GM18498 (cell line): ENCODE measurements around the gene PKNOX1.
"Not testable (repeated sequence)": the region's sequence is repeated elsewhere in the genome, so short reads cannot be mapped to it uniquely, and the experiment has no call there.

Experiments
- ATAC-seq: cut with Tn5 transposase; IDR thresholded peaks from one replicate; pipeline ENCODE4 v1.9.1; 2021; ENCODE audit warnings: mild to moderate bottlenecking, moderate library complexity; ENCODE audit not compliant: unreplicated experiment

The PKNOX1 gene

DNA sequence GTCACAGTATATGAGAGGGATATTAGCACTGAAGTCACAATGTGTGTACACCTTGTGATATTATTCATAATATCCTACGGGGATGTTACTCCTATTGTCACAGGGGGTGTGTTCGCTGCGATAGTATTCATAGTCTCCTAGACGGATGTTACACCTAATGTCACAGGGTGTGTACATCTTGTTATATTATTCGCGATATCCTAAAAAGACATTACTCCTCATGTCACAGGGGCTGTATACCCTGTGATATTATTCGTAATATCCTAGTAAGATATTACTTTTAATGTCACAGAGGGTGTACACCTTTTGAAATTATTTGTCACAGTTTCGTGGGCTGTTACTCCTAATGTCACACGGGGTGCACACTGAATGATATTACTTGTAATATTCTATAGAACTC lies 23.2 kb upstream of the PKNOX1 start:
- ATAC-seq: not testable (repeated sequence)

DNA sequence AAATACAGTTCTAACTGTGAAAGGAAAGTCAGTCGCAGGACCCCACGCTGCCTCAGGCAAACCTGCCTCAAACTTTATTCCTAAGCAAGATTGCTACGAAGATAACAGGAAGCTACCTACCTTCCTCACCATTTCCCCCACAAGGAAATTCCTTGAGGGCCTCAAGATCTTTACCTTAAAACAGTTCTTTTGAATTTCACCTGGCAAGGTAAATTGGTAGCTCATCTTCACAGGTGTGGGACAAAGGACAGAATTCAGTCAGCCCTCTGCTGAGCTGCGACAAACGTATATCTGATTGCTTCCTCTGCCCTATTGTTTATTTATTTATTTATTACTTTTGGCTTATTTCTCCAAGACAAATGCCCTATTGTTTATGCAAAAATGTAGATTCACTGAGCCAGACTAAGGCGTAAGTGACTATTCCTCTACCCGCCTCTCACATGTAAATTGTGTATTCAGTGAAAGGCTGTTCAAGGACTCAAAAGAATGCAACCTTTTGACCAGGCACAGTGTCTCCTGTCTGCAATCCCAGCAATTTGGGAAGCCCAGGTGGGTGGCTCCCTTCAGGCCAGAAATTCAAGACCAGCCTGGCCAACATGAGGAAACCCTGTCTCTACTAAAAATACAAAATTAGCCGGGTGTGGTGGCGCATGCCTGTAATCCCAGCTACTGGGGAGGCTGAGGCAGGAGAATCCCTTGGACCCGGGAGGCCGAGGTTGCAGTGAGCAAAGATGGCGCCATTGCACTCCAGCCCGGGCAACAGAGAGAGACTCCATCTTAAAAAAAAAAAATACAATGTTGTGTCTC lies 17.3 kb upstream of the PKNOX1 start:
- ATAC-seq: peak; percentile 95

DNA sequence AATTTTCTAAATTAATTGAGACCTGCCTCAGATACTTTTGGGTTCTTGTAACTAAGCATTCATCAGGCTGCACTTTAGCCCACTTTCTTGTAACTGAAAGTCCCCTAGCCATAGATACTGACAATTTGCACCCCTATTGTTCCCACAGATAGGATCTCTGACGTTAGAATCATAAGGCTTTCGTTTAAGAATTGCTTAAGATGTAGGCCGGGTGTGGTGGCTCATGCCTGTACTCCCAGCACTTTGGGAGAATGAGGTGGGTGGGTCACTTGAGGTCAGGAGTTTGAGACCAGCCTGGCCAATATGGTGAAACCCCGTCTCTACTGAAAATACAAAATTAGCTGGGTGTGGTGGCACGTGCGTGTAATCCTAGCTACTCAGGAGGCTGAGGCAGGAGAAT lies 16.2 kb upstream of the PKNOX1 start:
- not testable (repeated sequence) for ATAC-seq

DNA sequence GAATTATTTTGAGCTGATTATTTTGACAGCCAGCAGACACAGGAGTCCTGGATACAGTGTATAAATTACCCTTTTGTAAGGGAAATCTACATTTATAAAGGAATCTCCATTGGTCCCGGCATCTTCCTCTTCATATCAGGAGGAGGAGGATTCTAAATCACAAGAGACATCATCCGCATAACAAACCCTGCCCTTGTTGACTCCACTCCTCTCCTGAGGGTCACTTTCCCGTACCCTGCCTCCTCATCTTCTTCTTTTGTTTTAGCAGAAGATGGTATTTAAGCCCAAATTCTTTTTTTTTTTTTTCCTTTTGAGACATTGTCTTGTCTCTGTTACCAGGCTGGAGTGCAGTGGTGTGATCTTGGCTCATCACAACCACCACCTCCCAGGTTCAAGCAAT lies 14.6 kb upstream of the PKNOX1 start:
- no peak for ATAC-seq

DNA sequence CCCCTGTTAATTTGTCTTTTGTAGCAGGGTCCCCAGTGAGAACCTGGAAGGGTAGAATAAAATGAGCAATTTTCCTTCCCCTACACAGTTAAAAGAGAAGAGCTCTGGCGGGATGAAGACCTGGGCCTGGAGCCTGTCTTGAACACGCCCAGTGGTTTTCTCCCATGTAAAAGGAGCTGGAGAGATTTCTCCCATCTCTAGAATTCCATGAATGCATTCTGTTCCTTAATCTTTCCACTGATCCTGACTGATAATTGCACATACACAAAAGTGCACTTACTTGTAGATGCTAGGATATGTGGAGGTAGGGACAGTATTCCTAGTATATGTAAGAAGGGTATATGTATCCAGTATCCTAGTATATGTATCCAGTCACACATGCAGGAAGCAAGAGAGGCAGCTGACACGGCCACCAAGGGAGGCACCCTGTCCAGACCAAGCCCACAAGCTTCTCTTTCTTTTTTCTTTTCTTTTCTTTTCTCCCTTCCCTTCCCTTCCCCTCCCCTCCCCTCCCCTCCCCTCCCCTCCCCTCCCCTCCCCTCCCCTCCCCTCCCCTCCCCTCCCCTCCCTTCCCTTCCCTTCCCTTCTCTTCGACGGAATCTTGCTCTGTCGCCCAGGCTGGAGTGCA lies 11.9 kb upstream of the PKNOX1 start:
- ATAC-seq: no peak

DNA sequence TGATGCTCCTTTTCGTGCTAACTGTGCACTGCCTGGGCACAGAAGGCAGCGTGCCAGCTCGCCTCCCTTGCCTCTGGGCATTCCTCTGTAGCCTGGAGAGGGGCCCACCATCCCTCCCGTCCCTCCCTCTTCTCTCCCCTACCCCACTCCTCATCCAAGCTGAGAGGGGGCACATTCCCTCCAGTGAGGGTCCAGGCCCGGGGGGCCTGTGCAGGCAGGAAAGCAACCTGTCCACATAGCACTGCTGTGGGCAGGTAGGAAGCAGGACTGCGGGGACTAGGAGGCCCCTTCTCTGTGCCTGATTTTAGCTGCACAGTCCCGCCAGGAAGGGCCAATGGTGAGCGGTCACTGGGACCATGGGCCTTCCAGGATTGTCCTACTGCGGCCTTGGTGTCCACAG lies 10.3 kb upstream of the PKNOX1 start:
- ATAC-seq: no peak

DNA sequence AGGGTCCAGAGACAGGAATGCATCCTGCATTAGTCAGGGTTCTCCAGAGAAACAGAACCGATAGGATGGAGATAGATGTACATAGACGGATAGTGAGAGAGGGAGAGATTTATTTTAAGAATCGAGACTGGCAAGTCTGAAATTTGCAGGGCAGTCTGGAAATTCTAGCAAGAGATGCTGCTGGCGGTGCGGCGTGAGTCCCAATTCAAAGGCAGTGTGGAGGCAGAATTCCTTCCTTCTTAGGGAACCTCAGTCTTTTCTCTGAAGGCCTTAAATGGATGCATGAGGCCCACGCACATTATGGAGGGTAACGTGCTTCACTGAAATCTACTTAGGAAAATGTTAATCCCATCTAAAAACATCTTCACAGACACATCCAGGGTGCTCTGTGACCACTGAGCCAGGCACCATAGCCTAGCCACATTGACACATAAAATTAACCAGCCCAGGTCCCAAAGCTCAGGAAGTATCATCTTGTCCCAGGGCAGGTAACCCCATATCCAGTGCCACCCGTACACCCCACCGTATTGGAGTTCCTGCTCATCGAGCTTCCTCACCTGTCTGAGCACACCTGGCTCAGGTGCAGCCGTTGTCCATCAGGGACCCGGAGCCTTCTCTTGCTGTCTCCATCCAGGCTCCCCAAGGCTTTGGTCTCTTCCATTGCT lies 9.7 kb upstream of the PKNOX1 start:
- no peak for ATAC-seq

DNA sequence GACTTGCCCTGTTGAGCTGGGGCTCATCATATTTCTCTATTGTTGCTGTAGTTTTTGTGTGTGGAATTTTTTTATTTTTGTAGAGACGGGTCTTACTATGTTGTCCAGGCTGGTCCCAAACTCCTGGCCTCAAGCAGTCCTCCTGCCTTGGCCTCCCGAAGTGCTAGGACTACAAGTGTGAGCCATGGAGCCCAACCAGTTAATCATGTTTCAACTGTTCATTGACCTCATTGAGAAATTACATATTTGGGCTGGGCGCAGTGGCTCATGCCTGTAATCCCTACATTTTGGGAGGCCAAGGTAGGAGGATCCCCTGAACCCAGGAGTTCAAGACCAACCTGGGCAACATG lies 9.2 kb upstream of the PKNOX1 start:
- no peak for ATAC-seq

DNA sequence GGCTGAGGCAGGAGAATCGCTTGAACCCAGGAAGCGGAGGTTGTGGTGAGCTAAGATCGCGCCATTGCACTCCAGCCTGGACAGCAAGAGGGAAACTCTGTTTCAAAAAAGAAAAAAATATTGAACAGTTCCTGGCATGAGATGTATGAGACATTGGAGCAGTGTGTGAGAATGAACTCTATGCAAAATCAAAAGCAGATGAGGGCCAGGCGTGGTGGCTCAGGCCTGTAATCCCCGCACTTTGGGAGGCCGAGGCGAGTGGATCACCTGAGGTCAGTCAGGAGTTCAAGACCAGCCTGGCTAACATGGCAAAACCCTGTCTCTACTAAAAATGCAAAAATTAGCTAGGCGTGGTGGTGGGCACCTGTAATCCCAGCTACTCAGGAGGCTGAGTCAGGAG lies 6.7 kb upstream of the PKNOX1 start:
- not testable (repeated sequence) for ATAC-seq

DNA sequence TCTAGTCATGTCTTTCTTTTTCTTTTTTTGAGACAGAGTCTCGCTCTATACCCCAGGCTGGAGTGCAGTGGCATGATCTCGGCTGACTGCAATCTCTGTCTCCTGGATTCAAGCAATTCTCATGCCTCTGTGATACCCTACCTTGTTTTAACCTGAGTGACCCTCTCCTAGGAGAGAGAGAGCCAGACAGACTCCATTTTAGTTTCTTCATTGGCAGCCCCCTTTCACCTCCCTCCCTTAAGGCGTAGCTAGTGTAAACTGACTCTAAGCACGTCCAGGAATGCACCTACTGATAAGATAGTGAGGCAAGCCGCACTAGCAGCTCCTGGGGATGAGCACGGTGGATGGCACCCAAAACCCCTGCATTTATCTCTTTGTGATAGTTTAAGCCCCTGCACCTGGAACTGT lies 5.2 kb upstream of the PKNOX1 start:
- no peak for ATAC-seq

DNA sequence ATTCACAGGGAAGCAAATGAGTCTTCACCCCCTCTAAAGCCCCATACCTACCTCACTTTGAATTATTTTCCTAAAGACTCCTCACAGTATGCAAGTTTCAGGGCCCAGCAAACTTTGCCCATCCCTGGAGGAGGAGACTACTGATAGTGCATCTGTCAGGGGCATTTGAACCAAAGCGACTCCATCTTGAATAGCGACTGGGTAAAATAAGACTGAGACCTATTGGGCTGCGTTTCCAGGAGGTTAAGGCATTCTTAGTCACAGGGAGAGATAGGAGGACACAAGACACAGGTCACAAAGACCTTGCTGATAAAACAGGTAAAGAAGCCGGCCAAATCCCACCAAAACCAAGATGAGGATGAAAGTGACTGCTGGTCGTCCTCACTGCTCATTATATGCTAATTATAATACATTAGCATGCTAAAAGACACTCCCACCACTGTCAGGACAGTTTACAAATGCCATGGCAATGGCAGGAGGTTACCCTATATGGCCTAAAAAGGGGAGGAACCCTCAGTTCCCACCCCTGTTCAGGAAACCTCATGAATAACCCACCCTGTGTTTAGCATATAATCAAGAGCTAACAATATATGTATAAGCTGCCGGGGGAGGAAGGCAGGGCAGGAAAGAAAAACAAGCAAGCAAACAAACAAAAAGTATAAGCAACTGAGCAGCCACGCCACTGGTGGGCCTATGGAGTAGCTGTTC lies 3.3 kb upstream of the PKNOX1 start:
- no peak for ATAC-seq

DNA sequence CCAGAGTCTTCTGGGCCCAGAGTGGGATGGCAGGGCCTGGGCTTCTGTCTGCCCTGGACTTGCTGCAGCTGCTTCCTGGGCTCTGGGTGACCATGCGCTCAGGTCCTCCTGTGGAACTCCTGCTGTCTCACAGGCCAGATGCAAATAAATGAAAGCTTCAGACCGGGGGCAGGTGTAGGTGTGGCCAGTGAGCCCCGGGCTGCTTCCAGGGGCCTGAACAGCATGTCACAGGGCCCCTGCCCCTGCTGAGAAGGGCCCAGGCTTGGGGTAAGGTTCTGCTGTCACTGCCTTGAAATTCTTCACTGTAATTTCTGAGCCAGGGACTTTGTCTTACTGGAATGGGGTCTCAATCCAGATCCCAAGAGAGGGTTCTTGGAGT lies 2.5 kb upstream of the PKNOX1 start:
- no peak for ATAC-seq

DNA sequence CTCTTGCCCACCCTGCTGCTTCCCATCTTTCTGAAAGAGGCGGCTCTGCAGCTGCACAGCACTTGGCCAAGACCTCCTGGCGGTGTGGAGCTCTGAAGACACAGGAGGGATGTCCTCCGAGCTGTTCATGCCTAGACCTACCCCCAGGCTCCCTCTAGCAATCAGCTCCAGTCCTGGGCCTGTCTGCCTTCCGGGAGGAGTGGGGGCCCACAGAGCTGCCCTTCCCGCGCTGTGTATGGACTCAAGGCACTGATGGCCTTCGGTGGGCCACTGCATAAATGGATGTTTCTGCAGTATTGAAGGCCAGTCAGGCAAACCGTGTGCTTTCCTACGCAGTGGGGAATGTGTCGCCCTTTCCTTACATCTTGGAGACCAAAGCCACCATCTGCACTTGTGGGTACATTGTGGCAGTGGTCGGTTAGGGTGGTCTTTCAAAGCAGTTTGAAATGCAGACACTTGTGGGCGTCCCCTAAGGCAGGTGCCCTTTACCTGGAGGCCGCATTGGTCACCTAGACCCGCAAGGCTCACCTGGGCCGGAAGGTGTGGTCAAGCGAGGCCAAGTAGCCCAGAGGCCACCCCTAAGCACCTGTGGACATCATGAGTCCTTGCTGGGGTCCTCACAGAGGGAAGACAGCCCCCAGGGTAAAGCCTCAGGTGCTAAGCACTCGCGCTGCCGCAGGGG lies 912 bp upstream of the PKNOX1 start:
- ATAC-seq: no peak

DNA sequence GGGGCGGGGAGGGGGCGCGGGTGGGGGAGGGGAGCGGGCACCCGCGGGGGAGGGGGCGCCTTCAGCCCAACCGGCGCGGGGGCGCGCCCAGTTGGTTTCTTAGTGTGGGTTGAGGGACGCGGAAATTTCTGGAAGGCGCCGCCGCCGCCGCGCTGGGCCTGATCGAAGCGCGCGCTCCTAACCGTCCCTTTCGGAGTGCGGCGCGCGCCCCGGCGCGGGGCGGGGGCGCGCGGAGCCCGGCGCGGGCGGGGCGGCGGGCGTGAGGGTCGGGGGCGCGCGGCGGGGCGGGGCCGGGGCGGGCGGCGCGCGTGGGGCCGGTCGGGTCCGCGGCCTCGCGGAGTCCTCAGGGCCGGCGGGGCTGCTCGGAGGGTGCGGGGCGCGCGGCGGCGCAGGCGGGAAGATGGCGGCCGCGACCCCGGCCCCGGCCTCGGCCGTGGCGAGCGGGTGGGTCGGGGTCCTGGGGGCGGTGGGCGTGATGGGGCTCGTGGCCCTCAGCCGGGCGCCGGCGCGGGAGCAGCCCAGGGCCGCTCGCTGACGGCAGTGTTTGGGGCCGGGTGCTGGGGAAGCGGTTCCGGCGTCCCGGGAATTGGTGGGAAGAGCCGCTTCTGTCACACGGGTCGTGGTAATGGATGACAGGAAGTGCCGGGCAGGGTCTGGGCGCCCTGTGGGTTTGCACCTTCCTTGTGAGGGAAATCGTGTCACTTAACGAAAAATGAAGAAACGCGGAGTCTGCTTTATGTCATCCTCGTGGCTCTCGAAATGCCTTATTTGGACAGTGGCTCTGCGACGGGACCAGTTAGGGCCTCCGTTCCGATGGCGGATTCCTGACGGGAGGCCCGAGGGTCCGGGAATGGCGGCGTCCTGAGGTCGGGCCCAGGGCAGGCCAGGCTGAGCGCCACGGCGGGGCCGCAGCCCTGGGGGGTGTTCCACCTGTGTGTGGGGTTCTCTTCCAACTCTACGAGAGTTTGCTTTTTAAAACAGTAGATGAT lies 764 bp downstream of the PKNOX1 start:
- ATAC-seq: peak; percentile 36

DNA sequence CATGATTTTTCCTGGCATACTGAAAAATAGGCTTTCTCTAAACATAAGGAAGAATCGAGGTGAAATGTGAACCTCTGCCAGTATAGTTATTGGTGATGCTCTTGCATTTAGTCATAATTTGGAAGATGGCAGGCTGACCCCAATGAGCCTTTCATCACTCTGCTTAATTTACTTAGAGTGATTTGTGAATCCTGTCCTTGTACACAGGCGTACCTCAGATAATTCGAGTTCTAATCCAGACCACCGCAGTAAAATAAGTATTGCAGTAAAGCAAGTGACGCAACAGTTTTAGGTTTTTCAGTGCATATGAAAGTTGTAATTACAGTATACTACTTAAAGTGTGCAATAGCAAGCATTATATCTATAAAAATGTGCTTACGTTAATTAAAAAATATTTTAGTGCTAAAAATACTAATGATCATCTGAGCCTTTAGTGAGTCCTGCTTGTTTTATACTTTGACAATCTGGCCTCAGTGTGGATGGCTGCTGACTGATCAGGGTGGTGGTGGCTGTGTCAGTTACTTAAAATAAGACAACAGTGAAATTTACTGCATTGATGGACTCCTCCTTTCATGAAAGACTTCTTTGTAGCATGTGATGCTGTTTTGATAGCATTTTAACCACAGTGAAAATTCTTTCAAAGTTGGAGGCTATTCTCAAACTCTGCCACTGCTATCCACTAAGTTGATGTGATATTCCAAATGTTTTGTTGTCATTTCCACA lies 1.7 kb downstream of the PKNOX1 start:
- no peak for ATAC-seq

DNA sequence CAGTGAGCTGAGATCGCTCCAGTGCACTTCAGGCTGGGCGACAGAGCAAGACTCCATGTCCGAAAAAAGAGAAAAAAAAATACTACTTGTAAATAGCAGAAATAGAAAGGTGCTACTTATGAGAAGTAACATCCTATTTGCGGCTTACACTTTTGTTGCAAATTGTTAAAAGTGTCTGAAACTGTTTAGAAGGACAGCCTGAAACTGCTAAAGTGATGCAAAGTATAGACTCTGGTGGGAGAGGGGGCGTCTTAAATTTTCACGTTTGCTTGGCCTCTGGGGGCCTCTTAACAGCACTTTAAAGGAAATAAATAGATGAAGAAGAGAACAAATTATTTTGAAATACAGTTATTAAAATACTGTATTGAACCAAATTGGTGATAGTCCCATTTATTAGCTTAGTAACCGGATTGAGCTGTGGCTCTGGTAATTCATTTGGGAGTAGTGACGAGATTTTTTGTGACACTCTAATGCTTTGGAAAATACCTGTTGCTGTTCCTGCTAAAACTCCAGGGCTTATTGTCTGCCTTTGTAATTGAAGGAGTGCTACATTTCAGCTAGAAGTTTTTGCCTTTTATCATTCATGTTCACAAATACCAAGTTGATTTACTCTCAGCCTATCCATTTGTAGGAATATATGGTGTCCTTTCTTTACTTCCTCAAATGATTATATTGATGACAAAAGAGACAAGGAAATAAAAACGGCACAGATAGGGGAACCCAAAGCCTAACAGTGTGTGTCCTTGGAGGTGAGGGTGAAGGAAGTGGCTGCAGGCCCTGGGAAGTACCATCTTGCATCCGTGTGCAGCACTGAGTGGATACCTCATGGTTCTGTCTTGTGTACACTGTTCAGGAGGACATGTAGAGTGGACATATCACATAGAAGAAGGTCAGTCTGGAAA lies 6.2 kb downstream of the PKNOX1 start:
- ATAC-seq: peak; percentile 42

DNA sequence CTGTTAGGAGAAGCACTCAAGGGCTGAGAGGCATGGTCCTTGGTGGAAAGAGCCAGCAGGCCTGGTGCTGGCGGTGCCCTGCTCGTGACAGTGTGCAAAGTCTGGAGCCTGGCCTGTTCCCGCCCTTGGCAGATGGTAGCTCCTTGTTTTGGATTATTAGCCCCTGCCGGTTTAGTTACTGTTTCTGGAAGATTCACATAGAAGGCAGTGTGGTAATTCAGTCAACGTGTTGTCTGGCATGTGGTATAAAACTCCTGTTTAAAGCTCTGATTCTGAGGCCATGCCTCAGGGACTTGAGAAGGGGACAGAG lies 6.8 kb downstream of the PKNOX1 start:
- ATAC-seq: no peak

DNA sequence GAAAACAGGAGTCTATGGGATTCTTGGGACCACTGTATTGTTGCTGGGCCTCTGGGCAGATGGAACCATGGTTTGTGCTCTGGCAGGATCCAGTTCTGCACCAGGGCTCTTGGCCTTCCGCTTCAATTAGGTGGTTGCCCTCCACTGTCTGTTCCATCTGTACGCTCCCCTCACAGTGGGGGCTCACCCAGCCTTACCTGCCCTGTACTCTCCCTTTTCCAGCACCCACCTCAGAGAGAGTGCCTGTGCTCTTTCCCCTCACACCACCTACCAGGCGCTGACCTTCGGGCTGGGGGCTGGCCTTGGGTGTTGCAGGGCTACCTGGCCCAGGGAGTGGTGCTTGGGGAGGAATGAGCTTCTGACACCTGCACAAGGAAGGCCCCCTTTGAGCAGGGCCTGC lies 7.5 kb downstream of the PKNOX1 start:
- ATAC-seq: no peak
